ENCODE results near the gene THSD7A.
"Not testable (repeated sequence)": the region's sequence is repeated elsewhere in the genome, so short reads cannot be mapped to it uniquely, and the experiment has no call there.

Gene THSD7A

DNA sequence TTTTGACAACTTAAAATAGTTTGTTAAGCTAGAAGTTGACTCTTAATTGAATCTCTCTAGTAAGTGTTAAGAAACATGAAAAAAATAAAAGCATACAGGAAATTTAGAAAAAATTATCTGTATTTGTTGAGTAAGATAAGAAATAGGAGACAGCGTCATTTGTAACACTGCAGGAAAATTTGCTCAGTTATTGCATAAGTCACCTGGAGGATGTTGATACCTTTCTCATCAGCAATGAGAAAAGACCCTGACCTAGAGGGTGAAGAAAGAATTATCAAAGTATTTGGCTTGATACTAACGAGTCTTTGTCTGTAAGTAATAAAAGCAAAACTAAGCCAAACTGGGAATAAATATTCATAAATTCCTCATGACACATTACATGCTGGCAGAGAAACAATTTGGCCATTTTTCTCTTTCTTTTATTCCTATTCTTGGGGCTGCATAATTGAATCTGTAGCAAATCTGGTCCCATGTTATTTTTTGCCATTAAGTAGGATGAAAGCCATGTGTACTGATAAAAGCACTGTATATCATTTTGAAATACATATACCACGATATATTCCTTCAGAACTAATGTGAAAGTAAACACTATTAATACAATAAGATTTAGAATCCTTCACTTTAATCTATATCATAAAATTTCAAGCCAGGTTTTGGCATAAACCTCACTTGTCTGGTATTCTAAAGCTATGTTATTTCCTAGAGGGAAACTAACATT lies 362.8 kb downstream of the THSD7A start:
- DNase-seq (ENCODE audit: low read depth in 2 of 2): no peak

DNA sequence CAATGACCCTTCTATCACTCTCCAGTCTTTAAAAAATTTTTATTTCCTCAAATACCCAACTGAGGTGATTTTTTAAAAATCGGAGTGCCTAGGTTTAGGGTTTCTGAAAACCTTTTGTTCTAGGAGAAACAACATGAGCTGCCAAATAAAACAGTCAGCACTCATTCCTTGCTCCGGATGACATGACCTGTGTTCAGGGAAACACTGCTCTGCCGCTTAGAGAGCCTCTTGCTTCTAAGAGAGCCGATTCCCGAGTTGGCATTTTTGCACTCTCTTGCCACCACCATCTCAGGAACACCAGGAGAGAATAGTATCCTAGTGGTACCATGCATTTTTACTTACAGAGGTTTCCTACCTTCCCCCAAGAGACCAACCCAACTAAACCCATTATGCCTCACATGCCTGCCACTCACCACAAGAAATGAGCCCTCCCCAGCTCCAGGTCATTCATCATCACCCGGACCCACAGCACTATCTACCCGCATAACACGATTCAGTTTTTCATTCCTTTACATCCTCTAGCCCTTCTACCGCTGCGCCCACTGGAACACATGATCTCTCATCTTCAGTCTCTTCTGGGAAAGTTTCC lies 365.4 kb downstream of the THSD7A start:
- DNase-seq (ENCODE audit: low read depth in 2 of 2): no peak

DNA sequence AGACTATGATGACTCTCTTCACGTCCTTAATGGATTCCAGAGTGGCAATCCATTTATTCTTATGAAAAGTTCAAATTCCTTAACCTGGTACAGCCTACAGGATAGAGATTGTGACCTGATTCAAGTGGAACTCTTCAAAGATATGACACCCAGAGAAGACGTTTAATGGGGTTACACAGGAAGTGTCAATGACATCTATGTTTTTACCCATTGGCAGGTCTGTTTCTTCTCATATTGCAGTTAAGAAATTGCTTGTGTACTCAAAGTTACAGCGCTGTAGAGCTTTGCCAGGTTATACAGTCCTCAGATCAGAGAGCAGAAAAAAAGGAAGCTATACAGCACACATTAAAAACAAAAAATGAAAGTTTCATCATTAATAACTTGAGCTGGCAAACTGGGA lies 367.4 kb downstream of the THSD7A start:
- no peak for DNase-seq (ENCODE audit: low read depth in 2 of 2)

DNA sequence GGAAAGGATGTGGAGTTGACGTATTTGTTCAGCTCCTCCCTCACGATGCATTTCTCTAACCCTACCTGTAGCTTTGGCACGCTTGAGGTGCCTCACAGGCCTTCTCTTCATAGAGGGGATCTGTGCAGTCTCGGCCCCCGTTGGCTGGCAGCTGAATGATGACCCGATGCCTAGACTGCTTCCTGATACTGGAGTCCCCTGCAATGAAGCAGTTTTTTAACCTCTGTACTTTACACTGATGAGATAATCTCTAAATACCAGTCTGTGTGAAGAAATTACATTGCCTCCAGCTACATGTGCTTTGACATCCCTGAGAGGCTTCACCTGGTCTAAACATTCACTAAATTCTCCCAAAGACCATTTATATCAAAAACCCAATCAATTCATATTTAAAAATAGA lies 370.1 kb downstream of the THSD7A start:
- DNase-seq (ENCODE audit: low read depth in 2 of 2): no peak

DNA sequence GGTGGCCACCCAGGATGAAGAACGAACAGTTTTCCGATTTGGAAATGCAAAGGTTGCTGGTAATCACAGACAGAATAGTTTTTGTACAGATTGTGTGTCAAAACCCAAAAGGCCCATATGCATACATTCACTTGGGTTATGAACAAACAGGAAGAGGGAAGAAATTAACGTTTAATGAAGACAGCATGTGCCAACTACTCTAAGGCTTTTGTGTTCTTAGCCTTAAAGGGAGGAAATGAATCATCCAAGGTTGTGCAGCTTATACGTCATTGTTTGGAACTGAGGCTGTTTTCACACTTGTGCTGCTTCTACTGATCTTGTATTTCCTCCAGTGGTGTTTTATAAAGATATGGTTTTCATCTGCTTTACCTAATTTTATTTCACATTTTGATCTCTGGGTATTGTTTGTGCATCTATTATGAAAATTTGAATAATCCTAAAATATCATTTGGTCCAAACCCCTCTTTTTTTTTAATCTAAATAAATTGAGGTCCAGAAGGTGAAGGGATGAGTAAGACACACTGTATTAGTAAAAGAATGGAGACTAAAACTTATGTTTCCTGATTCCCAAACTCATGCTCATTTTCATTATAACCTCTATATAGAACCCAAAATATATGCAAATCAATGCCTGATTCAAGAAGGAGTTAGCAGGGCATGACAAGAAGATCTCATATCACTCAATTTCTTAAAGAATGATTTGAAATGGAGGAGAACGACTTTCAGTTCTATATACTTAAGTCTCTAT lies 373.1 kb downstream of the THSD7A start:
- no peak for DNase-seq (ENCODE audit: low read depth in 2 of 2)

DNA sequence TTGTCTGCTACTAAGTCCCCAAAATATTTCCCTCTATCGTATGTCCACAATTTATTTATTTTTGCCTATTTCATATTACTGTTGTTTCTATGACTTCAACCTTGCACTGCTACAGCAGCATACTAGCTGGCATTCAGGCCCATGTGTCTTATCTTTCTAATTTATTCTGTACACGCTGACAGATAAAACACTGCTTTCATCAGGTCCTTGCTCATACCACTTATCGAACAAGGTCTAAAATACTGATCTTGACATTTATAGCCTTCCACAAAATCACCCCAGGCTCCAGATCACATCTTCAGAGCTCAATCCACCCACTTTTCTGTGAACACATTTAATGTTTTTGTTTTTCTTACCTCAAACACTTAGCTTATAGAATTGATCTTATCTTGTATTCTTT lies 374.6 kb downstream of the THSD7A start:
- DNase-seq (ENCODE audit: low read depth in 2 of 2): no peak

DNA sequence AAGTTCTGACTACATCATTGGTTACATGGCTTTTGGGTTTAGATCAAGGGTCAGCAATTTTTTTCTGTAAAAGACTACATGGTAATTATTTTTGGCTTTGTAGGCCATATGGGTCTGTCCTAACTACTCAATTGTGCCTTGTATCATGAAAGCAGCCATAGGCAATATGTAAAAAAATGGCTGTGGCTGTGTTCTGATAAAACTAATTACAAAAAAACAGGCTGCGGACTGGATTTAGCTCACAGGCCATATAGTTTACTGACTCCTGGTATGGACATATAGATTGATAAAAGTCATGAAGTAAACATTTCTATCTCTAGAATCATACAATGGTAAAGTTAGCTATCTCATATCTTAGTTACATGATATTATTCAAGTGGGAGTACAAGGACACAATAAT lies 375.4 kb downstream of the THSD7A start:
- DNase-seq (ENCODE audit: low read depth in 2 of 2): no peak

DNA sequence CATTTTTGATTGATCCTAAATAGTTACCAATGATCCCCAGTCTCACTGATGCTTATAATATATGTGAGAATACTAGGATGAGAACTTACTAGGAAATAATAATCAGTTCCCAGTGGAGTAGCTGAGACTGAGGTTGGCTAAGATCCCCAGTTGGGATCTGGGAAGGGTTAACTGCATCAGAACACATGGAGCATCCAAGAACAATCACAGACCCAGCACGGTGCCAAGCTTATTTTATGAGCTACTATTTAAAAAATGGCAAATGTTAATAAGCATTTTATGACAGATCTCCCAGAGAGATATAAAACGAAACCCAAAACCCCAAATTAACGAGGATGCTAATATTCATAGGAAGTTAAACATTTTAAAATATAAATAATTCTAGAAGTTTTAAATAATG lies 379.5 kb downstream of the THSD7A start:
- DNase-seq (ENCODE audit: low read depth in 2 of 2): no peak

DNA sequence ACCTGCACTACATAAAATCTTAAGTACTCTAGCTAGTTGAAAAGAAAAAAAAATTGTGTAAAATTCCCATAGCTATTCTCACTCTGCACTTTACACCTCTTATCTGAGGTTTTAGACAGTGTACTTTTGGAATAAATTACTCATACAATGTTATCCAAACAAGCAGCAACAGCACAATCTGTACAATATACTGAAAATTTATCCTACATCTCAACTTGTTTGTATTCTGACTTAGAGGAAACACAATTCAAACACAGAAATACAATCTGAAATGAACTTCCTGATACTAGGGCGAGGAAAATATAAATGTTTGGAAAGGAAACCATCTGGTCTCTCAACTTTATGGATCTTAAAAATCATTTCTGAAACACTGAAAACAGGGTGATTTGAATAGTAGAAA lies 381.7 kb downstream of the THSD7A start:
- no peak for DNase-seq (ENCODE audit: low read depth in 2 of 2)

DNA sequence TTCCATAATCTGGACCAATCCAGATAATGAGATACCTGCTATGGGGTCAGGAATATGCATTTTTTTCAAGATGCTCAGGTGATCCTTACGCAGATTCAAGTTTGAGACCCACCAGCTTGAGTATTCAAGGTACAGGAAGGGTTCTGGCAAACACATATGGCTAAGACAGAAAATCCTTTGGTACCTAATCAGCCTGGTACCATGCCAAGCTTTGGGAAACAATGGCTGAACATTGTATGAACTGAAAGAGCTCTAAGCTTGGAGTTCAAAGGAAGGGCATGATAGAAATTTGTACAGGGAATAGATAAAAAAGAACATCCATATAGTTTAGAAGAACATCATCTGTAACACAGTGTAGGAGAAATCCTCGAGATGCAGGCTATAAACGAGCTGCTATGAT lies 382.7 kb downstream of the THSD7A start:
- DNase-seq (ENCODE audit: low read depth in 2 of 2): no peak

DNA sequence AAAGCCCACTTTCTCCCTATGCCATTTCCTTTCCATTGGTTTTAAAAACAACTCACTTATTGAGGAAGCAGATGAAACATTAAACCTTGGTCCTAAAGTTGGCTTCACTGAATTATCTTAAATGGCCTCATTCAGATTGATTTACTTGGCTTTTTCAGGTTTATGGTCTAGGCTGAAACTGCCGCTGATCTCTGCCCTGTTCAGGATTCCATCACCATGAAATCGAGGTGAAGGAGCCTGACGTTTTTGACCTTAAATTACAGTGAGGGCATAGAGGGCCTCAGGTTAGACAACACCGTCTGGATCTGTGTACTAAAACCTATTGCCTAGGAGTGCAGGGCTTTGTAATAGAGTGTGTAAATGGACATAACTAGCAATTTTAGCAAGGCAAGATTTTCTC lies 383.7 kb downstream of the THSD7A start:
- no peak for DNase-seq (ENCODE audit: low read depth in 2 of 2)

DNA sequence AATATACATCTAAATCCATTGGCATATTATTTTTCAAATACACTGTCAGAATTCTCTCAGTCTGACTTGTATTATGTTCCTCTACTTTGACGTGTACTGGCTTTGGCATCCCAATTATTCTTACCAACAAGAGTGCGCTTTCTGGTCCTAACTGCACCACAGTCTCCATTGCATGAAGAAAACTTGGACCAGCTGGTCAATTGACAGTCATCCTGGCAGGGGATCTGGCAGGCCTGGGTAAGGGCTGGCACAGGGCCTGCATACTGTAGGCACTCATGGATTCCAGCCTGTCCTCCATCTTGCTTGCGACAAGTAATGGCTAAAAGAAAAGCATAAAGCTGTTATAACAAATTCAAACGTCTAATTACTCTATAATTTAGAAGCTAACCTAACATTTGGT lies 384.9 kb downstream of the THSD7A start:
- DNase-seq (ENCODE audit: low read depth in 2 of 2): no peak

DNA sequence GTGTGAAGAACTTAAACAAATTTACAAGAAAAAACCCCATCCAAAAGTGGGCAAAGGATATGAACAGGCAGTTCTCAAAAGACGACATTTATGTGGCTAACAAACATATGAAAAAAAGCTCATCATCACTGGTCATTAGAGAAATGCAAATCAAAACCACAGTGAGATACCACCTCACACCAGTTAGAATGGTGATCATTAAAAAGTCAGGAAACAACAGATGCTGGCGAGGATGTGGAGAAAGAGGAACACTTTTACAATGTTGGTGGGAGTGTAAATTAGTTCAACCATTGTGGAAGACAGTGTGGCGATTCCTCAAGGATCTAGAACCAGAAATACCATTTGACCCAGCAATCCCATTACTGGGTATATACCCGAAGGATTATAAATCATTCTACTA lies 388.1 kb downstream of the THSD7A start:
- not testable (repeated sequence) for DNase-seq (ENCODE audit: low read depth in 2 of 2)

DNA sequence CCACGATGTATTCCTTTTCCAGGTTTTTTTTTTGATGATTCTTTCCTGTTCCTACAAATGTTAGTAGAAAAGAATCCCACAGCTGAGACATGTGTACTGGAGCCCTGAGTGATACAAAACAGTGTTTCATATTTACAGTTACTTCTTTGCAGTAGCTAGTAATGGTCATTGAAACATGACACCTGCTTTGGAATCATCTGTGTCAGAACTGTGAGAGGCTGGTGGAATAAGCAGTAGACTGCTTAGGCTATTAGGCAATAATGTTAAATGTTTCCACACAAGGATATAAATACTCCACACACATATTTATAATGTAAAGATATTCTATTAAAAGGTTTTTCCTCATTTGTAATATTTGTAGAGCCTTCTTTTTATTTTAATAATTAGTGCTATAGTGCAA lies 394.0 kb downstream of the THSD7A start:
- DNase-seq (ENCODE audit: low read depth in 2 of 2): no peak

DNA sequence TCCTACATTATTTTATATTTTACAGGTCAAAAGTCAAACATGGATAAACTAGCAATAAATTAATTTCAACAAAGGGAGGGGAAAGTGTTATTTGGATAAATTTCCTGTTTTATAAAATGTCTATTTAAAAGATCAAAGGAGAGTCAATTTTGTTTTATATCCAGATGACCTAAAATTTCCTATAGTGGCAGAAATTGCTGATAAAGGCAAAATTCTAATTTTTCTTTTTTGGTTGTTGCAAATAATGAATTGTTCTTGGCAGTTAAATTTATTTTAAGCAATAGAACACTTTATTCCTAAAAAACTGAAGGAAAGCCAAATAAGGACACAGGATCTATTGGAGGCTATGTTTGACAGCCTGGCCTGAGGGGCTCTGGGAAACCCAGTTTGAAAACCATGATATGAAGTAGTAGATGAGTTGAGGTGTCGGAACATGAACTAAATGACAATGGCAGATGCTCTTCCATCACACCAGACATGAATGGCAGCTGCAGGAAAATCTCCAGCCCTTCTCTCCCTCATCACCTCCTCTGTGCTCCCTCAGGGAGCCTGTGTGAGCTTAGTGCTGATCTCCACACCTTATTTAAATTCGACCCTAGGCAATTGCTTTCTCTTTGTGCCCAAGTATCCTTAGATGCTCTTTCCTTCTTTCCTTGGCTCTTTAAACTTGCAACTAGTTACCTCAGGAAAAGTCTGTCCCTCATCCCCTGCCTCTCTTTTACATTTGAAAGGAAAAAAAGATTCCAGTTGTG lies 395.0 kb downstream of the THSD7A start:
- DNase-seq (ENCODE audit: low read depth in 2 of 2): no peak

DNA sequence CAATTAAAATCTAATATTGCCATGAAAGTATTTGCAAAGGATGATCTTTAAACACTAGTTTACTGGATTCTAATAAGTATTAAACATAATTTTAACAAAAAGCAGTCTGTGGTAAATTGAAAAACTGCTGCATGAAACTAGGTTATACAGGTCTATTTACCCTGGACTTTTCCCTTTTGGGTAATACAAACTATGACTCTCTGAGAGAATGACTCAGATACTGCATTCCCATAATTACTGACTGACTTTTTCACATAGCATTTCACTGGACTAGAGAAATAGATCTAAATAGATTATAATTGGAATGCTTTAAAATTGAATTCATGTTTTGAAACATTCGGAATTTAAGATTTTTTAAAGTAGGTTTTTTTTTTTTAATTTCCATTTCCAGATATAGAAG lies 395.7 kb downstream of the THSD7A start:
- no peak for DNase-seq (ENCODE audit: low read depth in 2 of 2)

DNA sequence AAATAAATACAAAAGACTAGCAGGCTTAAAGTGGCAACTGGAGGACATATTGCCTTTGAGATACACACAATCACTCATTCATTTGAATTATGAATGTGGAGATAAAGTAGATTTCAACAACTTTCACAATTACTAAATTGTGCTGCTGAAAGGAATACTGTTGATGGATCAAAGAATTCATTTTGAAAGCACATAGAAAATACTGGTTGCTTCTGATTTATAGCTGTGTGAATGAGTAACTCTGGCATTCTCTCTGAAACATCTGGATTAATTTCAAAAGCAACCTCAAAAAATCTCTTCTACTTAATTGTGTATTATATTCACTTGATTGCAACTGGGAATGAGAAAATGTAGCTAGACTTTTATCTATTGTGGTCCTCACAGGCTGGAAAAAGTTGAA lies 397.6 kb downstream of the THSD7A start:
- no peak for DNase-seq (ENCODE audit: low read depth in 2 of 2)

DNA sequence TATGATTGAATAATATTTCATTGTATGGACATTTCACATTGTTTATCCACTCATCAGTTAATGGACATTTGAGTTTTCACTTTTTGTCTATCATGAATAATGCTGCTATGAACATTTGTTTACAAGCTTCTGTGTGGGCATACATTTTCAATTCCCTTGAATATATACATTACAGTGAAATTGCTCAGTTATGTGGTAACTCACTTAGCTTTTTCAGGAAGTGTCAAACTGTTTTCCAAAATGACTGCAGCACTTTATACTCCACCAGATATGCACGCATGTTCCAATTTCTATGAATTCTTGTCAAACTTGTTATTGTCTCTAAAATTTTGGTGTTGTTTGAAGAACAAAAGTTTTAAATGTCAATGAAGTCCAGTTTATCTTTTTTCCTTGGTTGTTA lies 401.2 kb downstream of the THSD7A start:
- DNase-seq (ENCODE audit: low read depth in 2 of 2): no peak

DNA sequence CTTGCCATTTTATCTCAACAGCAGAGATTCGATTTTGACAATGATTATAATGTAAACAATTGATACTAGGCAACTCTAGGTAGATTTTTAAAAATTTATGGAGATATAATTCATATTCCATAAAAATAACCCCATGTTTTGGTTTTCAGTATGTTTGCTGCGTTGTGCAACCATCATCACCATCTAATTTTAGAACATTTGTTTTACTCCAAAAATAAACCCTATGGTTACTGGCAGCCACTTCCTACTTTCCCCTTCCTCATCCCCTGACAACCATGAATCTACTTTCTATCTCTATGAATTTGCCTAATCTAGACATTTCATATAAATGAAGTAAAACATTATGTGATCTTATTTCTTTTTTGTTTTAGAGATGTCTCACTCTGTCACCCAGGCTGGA lies 401.9 kb downstream of the THSD7A start:
- DNase-seq (ENCODE audit: low read depth in 2 of 2): no peak

DNA sequence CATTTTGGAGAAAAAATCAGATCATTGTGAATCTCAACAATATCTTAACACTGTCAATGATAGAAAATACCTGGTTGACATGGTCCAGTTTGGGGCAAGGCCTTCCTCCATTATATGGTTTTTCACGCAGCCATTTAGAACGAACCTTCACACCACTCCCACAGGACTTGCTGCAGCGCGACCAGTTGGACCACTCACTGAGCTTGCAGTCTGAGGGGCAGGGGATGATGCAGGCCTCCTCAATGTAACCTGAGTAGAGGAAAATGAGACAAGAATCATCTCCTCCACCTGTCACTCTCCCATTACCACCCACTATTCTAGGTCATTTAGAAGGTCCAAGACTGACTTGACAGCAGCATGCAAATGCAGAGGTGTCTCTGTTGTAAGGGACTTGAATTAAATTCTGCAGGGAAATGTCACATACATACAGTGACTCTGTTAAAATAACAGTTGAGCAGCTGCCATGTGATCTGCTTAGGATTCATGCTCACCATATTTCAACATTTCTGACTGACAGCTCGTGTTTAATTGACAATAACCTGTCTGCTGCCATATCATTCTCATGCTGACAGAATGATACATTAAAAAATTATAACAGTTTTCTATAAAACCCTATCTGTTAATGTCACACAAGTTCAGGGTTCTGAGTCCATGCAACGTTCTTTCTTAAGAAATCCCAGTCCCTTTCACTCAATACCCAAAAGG lies 403.0 kb downstream of the THSD7A start:
- DNase-seq (ENCODE audit: low read depth in 2 of 2): no peak

DNA sequence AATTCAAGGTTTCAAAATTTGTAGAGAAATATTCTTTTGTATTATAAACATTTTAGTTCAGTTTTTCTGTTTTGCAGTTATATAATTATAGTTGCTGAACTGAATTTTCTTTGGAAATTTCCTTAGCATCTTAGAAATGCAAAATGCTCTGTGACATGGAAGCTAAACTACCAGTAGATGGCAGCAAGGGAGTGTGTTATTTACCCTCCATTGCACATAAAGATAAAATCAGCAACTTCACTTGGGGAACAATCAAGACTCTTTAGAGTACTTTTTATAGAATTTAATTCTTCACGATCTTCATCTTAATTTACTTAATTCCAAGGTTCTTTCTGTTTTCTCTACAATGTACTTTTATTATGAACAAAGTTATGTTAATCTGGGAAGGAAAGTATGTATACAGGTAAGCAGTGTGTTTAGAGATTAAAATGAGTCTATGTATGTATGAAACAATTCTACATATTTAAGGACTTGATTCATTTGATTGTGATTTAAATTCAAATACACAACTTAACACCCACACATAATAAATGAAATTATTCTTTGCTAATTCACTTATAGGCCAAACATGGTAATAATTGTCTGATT lies 404.2 kb downstream of the THSD7A start:
- no peak for DNase-seq (ENCODE audit: low read depth in 2 of 2)

DNA sequence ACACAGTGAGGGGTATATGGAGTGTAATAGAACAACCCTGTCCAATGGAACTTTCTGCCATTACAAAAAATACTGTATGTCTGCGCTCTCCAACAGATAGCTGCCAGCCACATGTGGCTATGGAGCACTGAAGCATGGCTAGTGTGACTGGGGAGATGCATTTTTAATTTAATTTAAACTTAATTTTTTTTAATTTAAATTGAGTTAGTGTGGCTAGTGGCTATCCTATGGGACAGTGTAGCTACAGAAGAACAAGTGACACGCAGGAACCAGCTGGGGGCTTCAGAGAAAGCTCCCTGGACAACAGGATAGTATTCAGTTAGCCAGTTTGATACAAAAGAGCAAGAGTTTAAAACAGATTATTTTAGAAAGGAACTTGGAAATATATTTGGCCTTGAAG lies 408.0 kb downstream of the THSD7A start:
- DNase-seq (ENCODE audit: low read depth in 2 of 2): no peak

Data from stimulated activated CD8-positive, alpha-beta memory T cell treated with anti-CD3 and anti-CD28 coated beads, Interleukin-2, amount 100 ng/mL, for 1 hour (primary cell).